K562 (cell line): ENCODE measurements around the gene C2CD2L. TPM values are rescaled to one million over a fixed set of nuclear protein-coding genes. Genes with fewer than 3 reads are reported as not detected.

ENCODE experiments used
- CHD7 ChIP-seq: fragments of 200-600 bp; sonication (generic); IDR thresholded peaks from one replicate; pipeline ENCODE4 v1.6.1; 2012; ENCODE audit warnings: mild to moderate bottlenecking, low read depth, low read length, inconsistent platforms
- FOXK2 ChIP-seq, 2 experiments: fragments of 450-650 bp; IDR thresholded peaks in 1 of 2; conservative IDR thresholded peaks in 1 of 2; 2 replicates each; pipeline ENCODE4 v1.6.1; 2016; ENCODE audit warnings: low read depth in 2 of 2, mild to moderate bottlenecking in 1 of 2
- JUNB ChIP-seq: fragments of 450-650 bp; formaldehyde crosslinking; conservative IDR thresholded peaks from 2 replicates; pipeline ENCODE4 v1.4.0; 2020; ENCODE audit warnings: mild to moderate bottlenecking
- KAT7 ChIP-seq: sonication (generic); formaldehyde crosslinking; IDR thresholded peaks from 2 replicates; pipeline ENCODE4 v1.8.0; 2022; ENCODE audit warnings: missing genetic modification reagents, mild to moderate bottlenecking, borderline replicate concordance
- PRDM10 ChIP-seq: fragments of 450-650 bp; IDR thresholded peaks from 2 replicates; pipeline ENCODE4 v1.6.1; 2018; ENCODE audit not compliant: partially characterized antibody
- RAD51 ChIP-seq: fragments of 450-650 bp; IDR thresholded peaks from 2 replicates; pipeline ENCODE4 v1.7.1; 2016; ENCODE audit warnings: low read depth, mild to moderate bottlenecking, borderline replicate concordance
- ZNF507 ChIP-seq: conservative IDR thresholded peaks from 2 replicates; pipeline ENCODE4 v1.6.1; 2017; ENCODE audit warnings: missing genetic modification characterization, missing compliant biosample characterization
- polyA plus RNA-seq, 8 experiments: library from polyadenylated mRNA; depleted of rRNA in 4 of 8; stranded (reverse) in 5 of 8; unstranded in 3 of 8; fragments of >200 nt; fragmentation: Nextera tagmentation in 2 of 8; fragmentation: Illumina TruSeq in 1 of 8; extraction: Ambion mirVana in 2 of 8; extraction: Trizol in 1 of 8; gene quantifications; 2 replicates each; pipeline versions ENCODE4 v1.2.1 to v1.2.3, GENCODE V29; 2011 to 2014; ENCODE audit warnings: inconsistent platforms in 1 of 8, missing spikeins in 1 of 8
- total RNA-seq, 7 experiments: library from RNA; depleted of rRNA in 6 of 7; stranded (reverse); fragments of >200 nt in 6 of 7; fragmentation: Illumina TruSeq in 2 of 7; extraction: Trizol in 2 of 7; gene quantifications; 2 replicates each; pipeline versions ENCODE4 v1.2.1 to v1.2.3, GENCODE V29; 2011 to 2021; ENCODE audit warnings: low replicate concordance in 1 of 7

C2CD2L gene
- total and polyA plus RNA-seq, 9 of the 15 experiments (the other 6 are each of a cell fraction or from before 2014, with no cell fraction given): 0.66 to 41.2 (median 14.8) TPM

- TF ChIP-seq CHD7 (no peak), ZNF507 (tag) (no peak), KAT7 (CRISPR knock-in tag) (peak; percentile 88; the same call in 1 of the 2 replicates), FOXK2 (conservative IDR thresholded peaks at IDR 0.05 in 1 of 2, IDR thresholded peaks at IDR 0.05 in 1 of 2; ENCODE audit: low read depth in 2 of 2) (peak; percentile 34 to 59; a peak in 2 of 4 replicates), PRDM10 (no peak), JUNB (CRISPR knock-in tag) (no peak), RAD51 (no peak)
Observed at GRCh38 chr11:119087747-119088241, 19.4 kb upstream of the C2CD2L start (continued).
